GM18909 (cell line): ENCODE data around the gene LAMA4.

Source experiments
- ATAC-seq: cut with Tn5 transposase; IDR thresholded peaks from one replicate; pipeline ENCODE4 v1.9.1; 2021; ENCODE audit warnings: mild to moderate bottlenecking; ENCODE audit not compliant: unreplicated experiment, poor library complexity

The LAMA4 gene

DNA sequence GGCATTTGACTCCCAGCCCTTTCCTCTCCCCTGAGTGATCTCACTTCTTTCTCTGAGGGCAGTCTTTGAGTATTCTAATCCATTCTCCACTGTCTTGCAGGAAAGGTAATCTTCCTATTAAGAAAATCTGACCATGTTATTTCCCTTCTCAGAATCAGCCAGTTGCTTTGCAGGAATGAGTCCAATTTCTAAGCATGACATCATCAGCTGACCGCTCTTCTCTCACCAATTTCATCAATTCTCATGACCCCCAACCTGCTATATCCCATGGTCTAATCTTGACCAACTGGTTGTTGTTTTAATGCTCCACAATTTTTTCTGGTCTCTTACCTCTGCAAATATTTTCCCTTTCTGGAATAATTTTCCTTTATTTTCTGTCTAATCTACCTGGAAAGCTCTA, 93.6 kb downstream of the LAMA4 start:
- no peak for ATAC-seq

DNA sequence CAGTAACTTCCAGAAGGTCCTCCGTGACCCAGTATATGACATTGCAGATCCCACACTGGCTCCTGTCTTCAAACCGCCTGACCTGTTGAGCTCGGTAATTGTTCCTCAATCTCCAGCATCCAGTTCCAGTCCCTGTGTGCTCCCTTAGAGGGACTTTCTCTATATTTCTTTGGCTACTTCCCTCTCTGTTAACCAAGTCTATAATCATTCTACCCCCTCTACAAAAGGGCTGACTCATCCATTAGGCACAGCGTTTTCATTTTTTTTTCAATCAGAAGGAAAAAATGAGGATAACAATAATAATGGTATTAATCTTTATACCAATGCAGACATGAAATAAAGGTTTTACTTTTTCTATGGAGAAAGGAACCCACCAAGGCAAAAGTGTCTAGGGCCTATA, 97.7 kb downstream of the LAMA4 start:
- no peak for ATAC-seq

DNA sequence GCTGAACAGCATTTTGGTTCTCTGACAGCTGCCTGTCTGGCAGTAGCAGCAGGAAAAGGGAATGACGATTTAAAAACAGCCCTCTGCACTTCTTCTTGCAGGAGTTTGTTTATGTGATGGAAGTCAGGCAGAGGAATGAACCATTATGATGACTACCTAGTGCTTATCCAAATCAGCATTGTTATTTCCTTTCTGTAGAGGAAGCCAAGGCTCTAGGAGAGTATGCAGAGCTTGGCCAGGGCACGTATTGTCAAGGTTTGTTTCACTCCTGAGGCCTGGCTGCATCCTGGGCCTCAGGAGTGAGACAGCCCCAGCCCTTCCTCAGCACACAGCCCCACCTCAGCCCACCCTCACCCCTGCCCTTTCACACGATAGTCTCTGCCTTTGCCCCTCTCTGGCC, 98.5 kb downstream of the LAMA4 start:
- ATAC-seq, result no peak

DNA sequence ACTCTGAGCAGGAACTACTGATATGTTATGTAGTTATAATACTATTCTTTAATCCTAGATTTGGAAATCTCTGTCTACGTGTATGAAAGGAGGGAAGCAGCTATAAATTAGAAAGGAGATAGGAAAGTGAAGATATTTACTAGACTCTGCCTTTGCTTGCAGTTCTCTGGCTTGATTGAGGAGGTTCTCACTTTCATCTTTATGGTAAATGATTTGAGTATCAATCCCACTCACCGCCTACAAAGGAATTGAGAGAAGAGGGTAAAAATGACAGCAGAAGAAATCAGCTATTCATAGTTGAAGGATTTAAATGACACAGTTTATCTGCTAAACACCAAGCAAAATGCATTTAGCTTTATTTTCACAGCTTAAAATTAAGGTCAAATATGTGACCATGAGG, 99.7 kb downstream of the LAMA4 start:
- no peak for ATAC-seq

DNA sequence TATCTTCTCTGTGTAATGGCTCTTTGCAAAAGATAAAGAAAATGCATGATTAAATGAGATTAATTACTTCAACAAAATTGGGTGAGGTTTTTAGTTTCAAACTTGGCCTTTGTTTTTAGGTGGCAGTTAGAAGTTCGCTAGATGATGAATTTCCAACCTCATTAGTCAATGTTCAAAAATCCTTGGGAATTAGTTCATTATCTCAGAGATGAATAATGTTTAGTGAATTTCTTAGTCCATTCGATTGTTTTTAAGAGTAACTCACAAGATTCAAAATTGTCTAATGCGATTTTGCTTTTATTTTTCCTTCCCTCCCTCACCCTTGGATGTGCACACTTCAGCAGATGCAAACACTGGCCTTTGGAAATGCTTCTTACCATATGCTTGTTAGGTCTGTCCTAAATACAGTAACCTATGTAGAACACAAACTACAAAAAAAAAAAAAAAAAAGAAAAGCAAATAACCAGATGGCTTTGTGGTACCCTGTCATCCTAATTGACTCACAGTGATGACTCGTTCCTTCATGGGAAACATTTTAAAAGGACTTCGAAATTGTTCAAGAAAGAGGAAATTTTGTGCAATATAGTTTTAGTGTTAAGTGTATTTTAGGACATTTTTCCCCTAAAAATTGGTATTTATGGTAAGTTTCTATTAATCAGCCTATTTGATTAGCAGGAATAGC, 100.3 kb downstream of the LAMA4 start:
- ATAC-seq, result no peak

DNA sequence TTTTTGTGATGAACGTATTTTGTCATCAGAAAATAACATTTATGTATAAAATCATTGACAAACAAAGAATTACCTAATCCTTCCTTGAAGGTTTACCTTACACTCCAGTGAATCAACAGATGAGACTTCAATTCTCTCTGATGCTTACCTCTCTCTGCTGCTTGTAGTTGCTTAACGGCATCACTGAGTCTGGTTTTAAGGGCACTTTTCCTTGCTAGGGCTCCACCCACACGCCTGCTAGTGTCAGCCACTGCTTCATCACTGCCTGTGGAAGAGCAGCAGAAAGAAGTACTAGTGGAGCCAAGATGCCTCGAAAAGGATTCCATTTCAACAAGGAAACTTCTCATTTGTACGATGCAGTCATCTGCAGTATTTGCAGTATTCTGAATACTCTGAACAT, 104.0 kb downstream of the LAMA4 start:
- ATAC-seq, result no peak

DNA sequence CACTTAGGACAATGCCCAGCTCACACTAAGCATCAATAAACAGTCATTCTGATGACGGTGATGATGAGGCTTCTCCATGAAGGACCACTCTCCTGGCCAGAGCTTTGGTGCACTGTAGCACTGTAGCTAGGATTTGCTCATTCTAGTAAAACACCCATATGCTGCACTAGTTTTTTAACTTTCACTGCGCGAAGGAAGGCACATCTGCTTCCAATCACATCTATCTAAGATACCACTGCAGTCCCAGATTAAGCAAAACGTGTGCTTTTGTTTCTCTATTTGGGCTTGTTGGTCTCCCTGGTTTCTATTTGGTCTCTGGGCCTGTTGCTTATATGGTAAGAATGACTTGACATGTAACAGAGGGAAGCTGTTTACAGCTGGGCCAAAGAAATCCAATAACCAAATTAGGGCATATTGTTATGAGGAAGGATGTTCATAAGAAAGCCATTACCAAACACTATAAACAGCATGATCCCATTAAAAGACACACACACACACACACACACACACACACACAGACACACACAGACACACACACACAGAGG, 104.6 kb downstream of the LAMA4 start:
- no peak for ATAC-seq

DNA sequence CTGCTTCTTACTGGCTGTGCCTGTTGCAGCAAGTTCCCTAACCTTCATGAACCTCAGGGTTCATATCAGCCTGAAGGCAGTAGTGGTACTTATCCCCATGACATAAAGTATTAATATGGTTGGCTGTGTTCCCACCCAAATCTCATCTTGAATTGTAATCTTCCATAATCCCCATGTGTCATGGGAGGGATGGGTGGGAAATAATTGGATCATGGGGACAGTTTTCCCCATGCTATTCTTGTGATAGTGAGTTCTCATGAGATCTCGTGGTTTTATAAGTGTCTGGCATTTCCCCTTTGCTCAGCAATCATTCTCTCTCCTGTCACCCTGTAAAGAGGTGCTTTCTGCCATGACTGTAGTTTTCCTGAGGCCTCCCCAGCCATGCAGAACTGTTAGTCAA, 105.1 kb downstream of the LAMA4 start:
- no peak for ATAC-seq

DNA sequence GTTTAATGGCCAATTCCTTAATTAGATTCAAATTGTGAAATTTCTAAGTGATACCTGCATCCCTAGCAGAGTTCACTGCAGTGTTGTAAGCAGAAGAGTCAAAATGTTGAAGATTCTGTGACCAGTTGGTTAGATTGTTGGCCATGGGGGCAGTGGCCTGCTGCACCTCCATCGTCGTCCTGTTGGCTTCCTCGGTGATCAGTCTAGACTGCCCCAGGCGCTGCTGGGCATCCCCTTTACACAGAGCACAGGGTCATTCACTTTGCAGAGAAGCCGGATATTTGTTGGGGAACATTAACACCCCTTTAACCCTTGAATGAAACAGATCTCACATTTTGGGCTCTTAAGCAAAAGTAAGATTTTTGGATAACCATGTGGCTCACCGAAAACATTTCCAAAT, 106.3 kb downstream of the LAMA4 start:
- ATAC-seq, result no peak

DNA sequence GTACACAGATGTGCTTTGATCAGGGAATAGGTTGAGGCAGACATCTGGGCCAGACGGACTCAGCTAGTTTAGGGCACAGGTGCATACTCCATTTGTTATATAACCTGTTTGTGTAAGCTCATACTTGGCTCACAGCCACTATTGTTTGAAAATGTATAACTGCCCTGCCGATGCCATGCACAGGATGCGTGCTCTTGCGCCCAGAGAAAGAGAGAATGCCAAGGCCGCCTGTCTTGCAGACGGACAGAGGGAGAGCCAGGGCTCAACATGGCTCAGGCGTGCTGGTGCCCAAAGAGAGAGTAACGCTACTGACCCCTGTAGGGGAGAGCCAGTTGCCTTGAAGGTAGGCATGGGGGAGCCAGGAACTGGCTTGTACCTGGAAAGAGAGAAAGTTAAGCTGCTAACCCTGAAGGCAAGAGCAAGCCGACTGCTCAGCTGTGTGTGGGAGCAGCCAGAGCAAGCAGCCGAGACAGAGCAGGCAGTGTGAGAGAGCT, 109.2 kb downstream of the LAMA4 start:
- no peak for ATAC-seq

DNA sequence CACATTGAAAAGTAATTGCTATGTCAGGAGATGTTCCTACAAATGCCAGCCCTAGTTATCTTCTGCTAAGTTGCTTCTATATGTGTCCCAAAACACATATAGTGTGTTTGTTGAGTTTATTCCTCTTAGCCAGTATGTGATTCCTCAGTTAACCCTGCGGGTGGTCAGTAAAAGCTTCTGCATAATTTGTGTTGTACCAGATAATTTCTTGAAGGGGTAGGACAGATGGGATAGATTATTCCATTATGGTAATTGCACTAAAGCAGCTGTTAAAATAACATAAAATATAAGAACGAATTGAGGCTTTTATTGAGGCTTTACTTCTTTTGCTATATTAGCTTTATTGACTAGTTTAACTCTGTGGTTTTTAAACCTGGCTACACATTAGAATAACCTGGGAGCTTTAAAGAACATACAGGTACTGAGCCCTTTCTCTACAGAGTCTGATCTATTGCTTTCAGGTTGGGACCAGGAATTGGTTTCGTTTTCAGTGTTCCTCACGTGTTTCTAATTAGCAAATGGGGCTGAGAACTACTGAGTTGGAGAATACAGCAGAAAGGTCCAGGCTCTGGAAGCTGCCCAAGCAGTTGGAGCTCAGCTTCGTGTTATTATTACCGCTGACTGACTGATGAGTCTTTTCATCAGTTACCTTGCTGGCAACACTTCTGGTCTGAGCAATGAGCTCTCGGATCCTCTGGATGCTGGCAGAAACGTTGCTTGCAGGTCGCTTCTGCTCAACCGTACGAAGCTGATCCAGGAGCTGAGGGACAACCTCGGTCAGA, 110.0 kb downstream of the LAMA4 start:
- ATAC-seq, result no peak

DNA sequence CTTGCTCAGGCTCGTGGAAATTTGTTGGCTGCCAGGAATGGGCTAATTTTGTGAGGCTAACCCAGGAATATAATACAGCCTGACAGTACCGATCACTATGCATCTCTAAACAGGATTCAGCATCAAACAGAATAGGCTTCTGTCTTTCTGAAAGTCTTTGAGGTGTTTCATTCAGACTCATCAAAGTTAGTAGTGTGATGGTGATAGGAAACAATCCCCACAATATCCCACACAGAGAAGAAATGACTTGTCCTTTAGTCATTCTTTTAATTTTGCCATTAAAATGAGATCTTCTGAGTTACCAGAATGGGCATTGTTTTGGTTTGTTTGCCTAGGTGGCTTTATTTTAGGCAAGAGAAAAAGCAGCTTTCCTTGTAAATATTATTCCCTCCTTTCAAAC, 112.7 kb downstream of the LAMA4 start:
- ATAC-seq, result no peak

DNA sequence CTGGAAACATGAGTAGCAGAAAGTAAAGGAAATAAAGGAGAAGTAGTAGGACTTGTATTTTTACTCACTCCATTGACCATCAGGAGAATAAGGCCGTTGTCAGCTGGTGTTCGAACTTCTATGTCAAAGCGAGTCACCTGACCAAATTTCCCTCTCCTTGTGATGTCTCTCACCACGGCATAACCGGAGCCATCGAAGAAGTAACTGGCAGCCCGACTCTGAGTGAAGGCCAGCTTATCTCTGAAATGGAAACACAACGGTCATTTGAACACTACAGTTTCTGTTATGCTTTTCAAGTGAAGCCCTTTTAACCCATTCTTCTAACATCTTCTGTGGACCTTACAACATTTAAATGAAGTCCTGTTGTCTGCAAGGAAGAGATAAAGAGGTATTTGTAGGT, 115.3 kb downstream of the LAMA4 start:
- no peak for ATAC-seq

DNA sequence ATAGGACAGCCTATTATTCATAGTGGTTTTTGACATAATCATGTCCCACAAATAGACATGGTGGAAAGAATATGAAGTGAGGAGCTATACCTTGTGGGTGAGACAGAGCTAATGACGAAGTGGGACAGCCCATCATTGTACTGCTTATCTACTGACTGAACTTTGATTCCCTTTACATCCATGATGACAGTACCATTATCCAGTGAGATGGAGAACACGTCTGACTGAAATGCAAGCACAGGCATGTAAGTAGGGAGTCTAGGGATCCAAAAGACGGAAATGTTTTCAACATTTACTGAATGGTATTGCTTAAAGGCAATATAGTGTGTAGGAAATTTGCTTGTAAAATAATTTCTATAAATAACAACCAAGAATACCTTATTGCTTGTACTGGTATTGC, 123.5 kb downstream of the LAMA4 start:
- no peak for ATAC-seq

DNA sequence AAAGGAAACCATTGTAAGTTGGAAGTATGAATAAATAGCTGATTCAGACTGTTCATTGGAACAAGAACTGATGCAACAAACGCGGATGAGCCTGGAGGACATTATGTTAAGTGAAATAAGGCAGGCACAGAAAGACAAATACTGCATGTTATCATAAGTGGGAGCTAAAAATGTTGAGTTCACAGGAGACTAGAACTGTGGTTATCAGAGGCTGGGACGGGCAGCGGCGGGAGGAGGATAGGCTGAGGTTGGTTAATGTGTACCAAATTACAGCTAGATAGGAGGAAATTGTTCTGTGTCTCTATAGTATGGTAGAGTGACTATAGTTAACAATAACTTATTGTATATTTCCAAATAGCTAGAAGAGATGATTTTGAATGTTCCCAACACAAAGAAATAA, 126.2 kb downstream of the LAMA4 start:
- ATAC-seq, result no peak

DNA sequence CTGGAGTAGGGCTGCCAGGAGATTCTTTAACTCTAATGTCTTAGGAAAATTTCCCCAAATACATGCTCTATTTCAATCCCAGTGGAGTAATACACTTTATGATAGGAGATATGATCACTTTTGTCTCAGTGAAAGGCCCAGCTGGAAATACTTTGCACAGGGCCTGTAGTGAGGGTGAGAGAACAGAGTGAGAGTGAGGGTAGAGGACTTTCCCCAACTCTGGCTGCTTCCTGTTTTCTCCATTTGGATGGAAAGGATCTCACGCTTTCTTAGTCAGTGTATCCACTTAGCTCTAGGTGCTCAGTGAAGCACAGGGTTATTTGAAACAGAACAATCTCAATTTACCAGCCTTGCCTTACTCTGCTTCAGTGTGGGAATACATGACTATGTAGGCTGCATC, 130.4 kb downstream of the LAMA4 start:
- no peak for ATAC-seq

DNA sequence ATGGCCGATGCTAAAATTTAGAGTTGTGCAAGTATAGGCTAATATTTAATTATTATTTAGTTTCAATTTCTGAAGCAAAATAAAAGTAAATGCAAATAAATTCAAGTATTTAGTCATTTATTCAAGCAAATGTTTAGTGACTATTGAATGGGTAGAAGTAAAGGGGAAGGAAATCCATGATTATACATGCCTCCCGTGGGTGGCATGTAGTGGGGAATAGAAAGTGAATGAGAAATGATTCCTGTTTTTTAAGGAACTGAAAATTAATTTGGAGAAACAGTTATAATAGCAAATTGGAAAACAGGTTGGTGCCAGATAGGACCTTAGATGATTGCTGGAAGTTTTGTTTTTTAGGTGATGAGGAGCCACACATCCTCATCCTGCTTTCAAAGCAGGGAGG, 131.6 kb downstream of the LAMA4 start:
- ATAC-seq, result no peak

DNA sequence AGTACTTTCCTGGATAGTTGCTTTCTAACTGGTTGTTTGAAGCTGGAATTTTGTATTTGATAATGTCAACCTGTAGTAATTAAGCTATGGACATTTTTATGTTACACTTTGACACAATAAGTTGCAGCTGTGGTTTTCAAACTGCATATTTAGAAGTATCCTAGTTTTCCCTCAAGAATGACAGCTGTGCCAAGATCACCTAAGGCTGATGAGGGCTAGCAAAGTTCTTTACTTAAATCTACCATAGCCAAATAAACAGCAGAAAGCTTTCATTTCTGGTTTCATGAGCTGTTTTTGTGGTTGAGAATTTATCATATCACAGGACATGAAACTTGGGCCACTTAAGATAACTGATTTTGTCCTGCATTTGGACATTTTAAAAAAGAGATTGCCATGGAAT, 136.3 kb downstream of the LAMA4 start:
- no peak for ATAC-seq

DNA sequence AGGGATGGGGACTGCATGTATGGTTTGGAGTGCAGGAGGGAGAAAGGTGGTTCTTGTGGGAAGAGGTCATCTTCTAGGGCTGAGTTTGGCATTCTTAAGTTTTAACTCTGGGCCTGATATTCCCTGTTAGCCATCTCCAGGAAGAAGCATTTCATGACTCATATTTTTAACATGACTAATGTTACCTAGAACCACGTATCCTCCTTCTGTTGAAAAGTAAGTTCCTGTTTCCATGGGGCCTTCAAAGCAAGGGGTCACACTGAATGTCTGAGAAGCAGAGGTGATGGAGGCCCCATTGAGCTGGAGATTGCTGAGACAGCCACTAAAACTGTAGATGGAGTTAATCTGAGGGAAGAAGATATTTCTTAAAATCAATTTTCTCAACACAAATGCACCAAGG, 136.8 kb downstream of the LAMA4 start:
- ATAC-seq, result no peak

DNA sequence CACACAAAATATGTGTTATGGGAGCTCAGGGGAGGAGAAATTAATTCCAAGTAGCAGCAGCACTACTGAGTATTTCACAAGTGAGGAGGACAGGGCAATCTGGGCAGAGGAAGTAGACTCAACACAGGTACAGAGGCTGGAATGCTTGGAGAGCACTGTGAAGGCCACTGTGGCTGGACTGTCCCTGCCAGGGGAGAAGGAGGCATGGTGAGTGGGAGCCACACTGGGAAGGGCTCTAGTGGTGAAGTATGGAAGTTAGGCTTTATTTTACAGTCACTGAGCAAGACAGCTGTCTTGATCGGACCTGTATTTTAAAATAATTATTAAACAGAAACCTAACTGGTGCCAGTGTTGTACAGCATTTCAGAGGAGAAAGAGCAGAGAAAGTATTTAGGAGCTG, 138.1 kb downstream of the LAMA4 start:
- no peak for ATAC-seq

DNA sequence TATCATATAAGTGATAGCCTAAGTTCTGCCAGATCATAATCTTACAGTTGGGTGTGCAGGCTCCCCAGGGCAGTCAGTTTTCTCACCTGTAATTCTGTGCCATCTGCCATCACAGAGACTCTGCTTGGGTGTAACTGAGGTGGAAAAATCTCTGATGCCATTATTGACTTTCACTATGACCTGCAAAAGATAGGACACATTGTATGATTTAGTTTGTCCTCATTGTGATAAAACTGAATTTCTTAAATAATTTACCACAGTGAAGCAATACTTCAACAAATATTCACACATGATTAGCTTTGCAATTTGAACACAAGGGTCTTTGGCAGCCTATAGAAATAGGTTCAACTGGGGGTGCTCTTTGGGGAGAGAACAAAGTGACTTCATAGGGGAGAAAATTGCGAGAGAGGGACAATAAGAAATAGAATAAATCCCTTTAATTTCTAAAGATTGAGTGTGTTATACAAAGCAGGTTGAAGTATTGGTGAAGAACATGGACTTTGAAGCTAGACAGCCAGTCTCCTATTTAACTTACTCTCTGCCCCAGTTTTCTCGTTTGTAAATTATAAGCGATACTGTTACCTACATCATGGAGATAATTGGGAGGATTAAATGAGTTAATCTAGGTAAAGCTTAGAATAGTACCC, 139.7 kb downstream of the LAMA4 start:
- ATAC-seq, result no peak
